Stimulated activated CD8-positive, alpha-beta memory T cell treated with anti-CD3 and anti-CD28 coated beads, Interleukin-4, amount 100 ng/mL, for 1 hour (primary cell): ENCODE data around the gene VPS51.
"Not testable (repeated sequence)": the region's sequence is repeated elsewhere in the genome, so short reads cannot be mapped to it uniquely, and the experiment has no call there.

Experiments
- DNase-seq, 2 donors: peaks; one replicate each; pipeline ENCODE4 v3.0.0-alpha.2; 2020; ENCODE audit warnings: low read depth in 2 of 2, low spot score in 1 of 2

Gene VPS51

DNA sequence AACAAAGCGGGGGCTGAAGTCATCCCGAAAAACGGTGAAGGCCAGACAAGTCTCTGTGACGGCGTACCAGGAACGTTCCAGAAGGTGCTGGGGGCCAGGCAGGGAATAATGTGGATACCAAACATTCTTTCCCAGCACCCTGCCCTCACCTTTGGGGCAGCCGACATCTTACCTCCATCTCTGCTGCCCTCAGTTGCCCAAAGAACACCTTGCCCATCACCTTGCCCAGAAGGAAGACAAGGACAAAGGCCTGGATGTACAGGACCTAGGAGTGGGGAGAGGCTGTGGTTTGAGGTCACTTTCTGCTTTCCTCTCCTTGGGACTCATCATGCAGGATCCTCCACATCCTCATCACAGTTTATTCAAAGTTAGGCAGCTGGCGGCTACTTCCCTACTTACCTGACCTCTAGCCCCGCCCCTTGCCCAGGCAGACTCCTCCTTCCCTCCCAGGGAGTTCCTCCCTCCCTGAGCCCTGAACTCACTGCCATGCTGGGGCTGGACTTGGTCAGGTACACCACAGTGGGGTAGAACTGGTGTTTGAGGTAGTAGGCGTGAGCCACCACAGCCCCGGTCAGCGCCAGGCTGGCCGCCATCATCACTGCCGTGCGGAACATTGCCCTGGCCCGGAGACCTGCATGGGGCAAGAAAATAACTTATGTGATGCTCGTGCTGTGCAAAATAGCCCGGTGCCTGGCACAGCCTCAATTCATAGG, 37.1 kb downstream of the VPS51 start:
- no peak for DNase-seq

DNA sequence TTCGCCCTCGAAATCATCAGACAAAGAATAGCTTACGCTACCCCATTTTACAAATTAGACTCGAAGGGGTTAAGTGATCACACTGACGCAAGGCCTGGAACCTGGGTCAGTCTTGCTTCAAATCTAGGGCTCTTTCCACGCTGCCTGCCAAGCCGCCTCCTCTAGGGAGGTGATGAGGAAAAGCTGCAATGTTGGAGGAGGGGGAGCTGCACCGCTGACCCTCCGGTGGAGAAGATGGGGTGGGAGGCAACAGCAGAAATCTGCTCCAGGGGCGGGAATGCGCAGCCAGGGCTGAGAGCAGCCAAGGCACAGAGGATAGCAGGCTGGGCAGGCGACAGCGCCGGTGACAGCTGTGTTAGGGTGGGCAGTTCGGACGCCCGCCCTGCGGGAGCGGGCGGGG, 37.7 kb downstream of the VPS51 start:
- DNase-seq = no peak

- peak; percentile 79 to 85 for DNase-seq
These were observed 38.4 kb downstream of the VPS51 start, which contains the start of gene SYVN1 for GRCh38 chr11:65134240-65134951. Gene SYVN1, minus strand, starts transcription at chr11:65134519. Its CDS starts 918 bp downstream, at chr11:65133601.

- DNase-seq = peak in 1 of 2 donors; percentile 65
These were observed 39.1 kb downstream of the VPS51 start for GRCh38 chr11:65134952-65135632.

GRCh38 chr11:65135633-65136145, 39.7 kb downstream of the VPS51 start:
- no peak for DNase-seq

- DNase-seq = no peak
These were observed 40.6 kb downstream of the VPS51 start for GRCh38 chr11:65136515-65137096.

DNA sequence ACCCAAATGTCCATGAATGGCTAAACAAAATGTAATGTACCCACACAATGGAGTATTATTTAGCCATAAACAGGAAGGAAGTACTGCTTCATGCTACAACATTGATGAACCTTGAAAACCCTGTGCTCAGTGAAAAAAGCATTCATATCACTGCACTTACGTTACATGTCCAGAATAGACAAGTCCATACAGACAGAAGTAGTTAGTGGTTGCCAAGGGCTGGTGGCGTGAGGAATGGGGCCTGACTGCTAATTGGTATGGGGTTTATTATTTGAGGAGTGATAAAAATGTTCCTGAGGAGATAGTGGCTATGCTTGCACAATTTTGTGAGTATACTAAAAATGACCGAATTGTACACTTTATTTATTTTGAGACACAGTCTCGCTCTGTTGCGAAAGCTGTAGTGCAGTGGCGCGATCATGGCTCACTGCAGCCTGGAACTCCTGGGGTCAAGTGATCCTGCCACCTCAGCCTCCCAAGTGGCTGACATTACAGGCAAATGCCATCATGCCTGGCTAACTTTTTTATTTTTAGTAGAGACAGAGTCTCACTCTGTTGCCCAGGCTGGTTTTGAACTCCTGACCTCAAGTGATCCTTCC, 46.0 kb downstream of the VPS51 start:
- no peak for DNase-seq

DNA sequence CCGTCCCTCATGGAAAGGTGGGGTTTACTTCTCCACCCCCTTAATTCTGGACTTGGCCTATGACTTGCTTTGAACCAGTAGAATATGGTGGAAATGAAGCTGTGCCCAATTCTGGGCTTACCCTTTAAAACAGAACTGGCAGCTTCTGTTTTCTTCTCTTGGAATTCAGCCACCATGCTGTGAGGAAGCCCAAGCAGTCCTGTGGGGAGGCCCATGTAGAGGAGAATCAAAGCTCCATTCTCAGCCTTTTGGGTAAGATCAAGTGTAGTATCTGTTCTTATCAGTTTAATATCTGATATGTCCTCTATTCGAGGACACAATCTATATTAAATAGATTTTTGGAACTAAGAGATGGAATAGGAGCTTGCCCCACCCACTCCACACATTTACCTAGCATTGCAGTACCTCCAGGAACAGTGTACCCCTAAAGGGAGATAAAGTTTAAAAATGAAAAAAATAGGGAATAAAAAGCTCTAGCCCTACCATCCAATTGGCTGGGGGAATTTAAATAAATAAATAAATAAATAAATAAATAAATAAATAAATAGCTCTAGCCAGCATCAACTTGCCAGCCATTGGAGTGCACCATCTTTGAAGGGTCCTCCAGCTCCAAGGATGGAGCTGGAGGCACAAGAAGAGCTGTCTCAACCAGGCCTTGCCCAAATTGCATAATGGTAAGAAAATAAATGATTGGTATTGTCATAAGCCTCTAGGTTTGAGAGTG, 51.5 kb downstream of the VPS51 start:
- no peak for DNase-seq

- no peak for DNase-seq
These were observed 52.6 kb downstream of the VPS51 start for GRCh38 chr11:65148657-65149056.

DNA sequence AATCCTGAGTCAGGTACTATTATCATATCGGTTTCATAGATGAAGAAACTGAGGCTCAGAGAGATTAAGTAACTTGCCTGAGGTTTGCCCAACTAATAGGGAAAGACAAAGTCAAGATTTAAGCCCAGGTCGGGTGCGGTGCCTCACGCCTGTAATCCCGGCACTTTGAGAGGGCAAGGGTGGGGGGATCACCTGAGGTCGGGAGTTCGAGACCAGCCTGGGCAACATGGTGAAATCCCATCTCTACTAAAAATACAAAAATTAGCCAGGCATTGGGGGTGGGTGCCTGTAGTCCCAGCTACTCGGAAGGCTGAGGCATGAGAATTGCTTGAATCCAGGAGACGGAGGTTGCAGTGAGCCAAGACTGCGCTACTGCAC, 54.1 kb downstream of the VPS51 start:
- not testable (repeated sequence) for DNase-seq

GRCh38 chr11:65150509-65151299, 54.7 kb downstream of the VPS51 start:
- DNase-seq = no peak

GRCh38 chr11:65151331-65151899, 55.4 kb downstream of the VPS51 start:
- no peak for DNase-seq

GRCh38 chr11:65152122-65152521, 56.1 kb downstream of the VPS51 start:
- DNase-seq = no peak

- DNase-seq = no peak
These were observed 60.2 kb downstream of the VPS51 start for GRCh38 chr11:65156256-65156655.

- no peak for DNase-seq
These were observed 60.9 kb downstream of the VPS51 start for GRCh38 chr11:65156926-65157325.

GRCh38 chr11:65157336-65157735, 61.3 kb downstream of the VPS51 start:
- DNase-seq = no peak

DNA sequence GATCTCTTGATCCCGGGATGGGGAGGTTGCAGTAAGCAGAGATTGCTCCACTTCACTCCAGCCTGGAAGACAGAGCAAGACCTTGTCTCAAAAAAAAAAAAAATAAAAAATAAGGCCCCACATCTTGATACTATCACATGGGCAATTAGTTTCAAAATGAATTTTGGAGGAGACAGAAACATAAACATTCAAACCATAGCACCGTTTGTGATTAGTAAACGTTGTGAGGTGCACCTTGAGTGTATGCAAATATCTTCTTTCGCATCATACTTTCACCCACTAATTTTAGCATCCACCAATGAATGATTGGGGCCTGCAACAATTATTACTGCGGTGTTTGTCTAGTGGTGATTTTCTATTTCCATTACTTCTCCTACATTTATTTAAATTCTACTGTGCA, 63.0 kb downstream of the VPS51 start:
- no peak for DNase-seq

DNA sequence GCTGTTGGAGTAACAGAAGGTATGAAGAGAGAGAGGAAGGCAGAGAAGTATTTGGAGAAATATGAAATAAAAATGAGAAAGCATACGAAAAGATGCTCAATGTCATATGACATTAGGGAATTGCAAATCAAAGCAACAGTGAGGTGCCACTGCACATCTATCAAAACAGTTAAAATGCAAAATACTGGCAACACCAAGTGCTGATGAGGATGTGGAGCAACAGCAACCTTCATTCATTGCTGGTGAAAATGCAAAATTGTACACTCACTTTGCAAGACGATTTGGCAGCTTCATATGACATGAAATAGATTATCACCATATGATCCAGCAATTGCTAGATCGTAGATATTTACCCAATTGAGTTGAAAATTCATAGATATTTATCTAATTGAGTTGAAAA, 64.6 kb downstream of the VPS51 start:
- DNase-seq = no peak
